ENCODE data around the gene RIMBP2.
"Not testable (repeated sequence)": the region's sequence is repeated elsewhere in the genome, so short reads cannot be mapped to it uniquely, and the experiment has no call there.

The RIMBP2 gene

GRCh38 chr12:130715998-130716968, at the start of gene RIMBP2:
Gene RIMBP2 (minus strand): TSS chr12:130716299. CDS start chr12:130479013, 237,286 bp downstream.
- peaks cover 56% of the 10 kb centered on the region for H3K27me3 ChIP-seq (ENCODE audit: control insufficient read depth, insufficient read depth, low read length)
- H3K4me3 ChIP-seq (ENCODE audit: low read depth, low read length) = peak within 1 kb of the TSS; percentile 92
- H3K9ac ChIP-seq (ENCODE audit: low read depth, low read length) = no peak within 1 kb of the TSS
- H3K9me3 ChIP-seq (ENCODE audit: control insufficient read depth, insufficient read depth, low read length) = no peaks in the 10 kb centered on the region
- peaks cover 4% of the 10 kb centered on the region for H3K4me1 ChIP-seq (ENCODE audit: control insufficient read depth, insufficient read depth, low read length)
- no peaks in the 10 kb centered on the region for H3K36me3 ChIP-seq (ENCODE audit: control insufficient read depth, insufficient read depth, low read length)

DNA sequence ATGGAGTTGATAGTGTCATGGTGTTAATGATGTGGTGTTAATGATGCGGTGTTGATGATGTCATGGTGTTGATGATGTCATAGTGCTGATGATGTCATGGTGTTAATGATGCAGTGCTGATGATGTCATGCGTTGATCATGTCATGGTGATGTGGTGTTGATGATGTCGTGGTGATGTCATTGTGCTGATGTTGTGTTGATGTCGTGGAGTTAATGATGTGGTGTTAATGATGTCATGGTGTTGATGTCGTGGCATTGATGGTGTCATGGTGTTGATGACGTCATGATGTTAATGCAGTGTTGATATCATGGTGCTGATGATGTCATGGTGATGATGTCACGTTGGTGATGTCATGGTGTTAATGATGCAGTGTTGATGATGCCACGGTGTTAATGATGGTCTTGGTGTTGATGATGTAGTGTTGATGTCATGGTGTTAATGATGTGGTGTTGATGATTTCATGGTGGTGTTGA, 49.1 kb upstream of the RIMBP2 start:
- H3K4me3 ChIP-seq (ENCODE audit: low read depth, low read length) = no peak overlapping the region
- no peaks in the 10 kb centered on the region for H3K4me1 ChIP-seq (ENCODE audit: control insufficient read depth, insufficient read depth, low read length)
- no peaks in the 10 kb centered on the region for H3K27me3 ChIP-seq (ENCODE audit: control insufficient read depth, insufficient read depth, low read length)
- no peaks in the 10 kb centered on the region for H3K9me3 ChIP-seq (ENCODE audit: control insufficient read depth, insufficient read depth, low read length)
- H3K36me3 ChIP-seq (ENCODE audit: control insufficient read depth, insufficient read depth, low read length) = no peaks in the 10 kb centered on the region
- no peak overlapping the region for H3K9ac ChIP-seq (ENCODE audit: low read depth, low read length)

GRCh38 chr12:130764475-130765185, 48.5 kb upstream of the RIMBP2 start:
- no peaks in the 10 kb centered on the region for H3K4me1 ChIP-seq (ENCODE audit: control insufficient read depth, insufficient read depth, low read length)
- no peaks in the 10 kb centered on the region for H3K27me3 ChIP-seq (ENCODE audit: control insufficient read depth, insufficient read depth, low read length)
- no peaks in the 10 kb centered on the region for H3K9me3 ChIP-seq (ENCODE audit: control insufficient read depth, insufficient read depth, low read length)
- no peaks in the 10 kb centered on the region for H3K36me3 ChIP-seq (ENCODE audit: control insufficient read depth, insufficient read depth, low read length)
- no peak overlapping the region for H3K4me3 ChIP-seq (ENCODE audit: low read depth, low read length)
- no peak overlapping the region for H3K9ac ChIP-seq (ENCODE audit: low read depth, low read length)

GRCh38 chr12:130764073-130764472, 48.0 kb upstream of the RIMBP2 start:
- Histone ChIP-seq H3K4me3 (ENCODE audit: low read depth, low read length) (no peak overlapping the region), H3K9ac (ENCODE audit: low read depth, low read length) (no peak overlapping the region), H3K27me3 (ENCODE audit: control insufficient read depth, insufficient read depth, low read length) (no peaks in the 10 kb centered on the region), H3K36me3 (ENCODE audit: control insufficient read depth, insufficient read depth, low read length) (no peaks in the 10 kb centered on the region), H3K4me1 (ENCODE audit: control insufficient read depth, insufficient read depth, low read length) (no peaks in the 10 kb centered on the region), H3K9me3 (ENCODE audit: control insufficient read depth, insufficient read depth, low read length) (no peaks in the 10 kb centered on the region)

DNA sequence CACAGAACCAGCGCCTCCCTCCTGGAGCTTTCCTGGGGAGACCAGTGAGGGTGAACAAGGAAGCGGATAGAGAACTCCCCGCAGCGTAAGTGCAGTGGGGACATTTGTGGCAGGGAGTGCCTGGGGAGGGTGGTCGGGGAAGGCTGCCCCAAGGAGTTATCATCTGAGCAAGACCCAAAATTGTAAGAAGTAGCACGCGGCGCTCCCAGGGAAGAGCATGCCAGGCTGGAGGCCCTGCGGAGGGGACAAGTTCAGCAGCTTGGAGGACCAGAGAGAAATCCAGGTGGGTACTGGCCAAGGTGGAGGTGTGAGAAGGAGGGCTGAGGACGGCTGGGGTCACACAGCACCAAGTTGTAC, 46.2 kb upstream of the RIMBP2 start:
- no peaks in the 10 kb centered on the region for H3K4me1 ChIP-seq (ENCODE audit: control insufficient read depth, insufficient read depth, low read length)
- no peaks in the 10 kb centered on the region for H3K36me3 ChIP-seq (ENCODE audit: control insufficient read depth, insufficient read depth, low read length)
- H3K4me3 ChIP-seq (ENCODE audit: low read depth, low read length) = no peak overlapping the region
- no peaks in the 10 kb centered on the region for H3K27me3 ChIP-seq (ENCODE audit: control insufficient read depth, insufficient read depth, low read length)
- H3K9me3 ChIP-seq (ENCODE audit: control insufficient read depth, insufficient read depth, low read length) = no peaks in the 10 kb centered on the region
- H3K9ac ChIP-seq (ENCODE audit: low read depth, low read length) = no peak overlapping the region

GRCh38 chr12:130761537-130762318, 45.6 kb upstream of the RIMBP2 start:
- Histone ChIP-seq H3K36me3 (ENCODE audit: control insufficient read depth, insufficient read depth, low read length) (no peaks in the 10 kb centered on the region), H3K27me3 (ENCODE audit: control insufficient read depth, insufficient read depth, low read length) (no peaks in the 10 kb centered on the region), H3K4me1 (ENCODE audit: control insufficient read depth, insufficient read depth, low read length) (no peaks in the 10 kb centered on the region), H3K9ac (ENCODE audit: low read depth, low read length) (no peak overlapping the region), H3K4me3 (ENCODE audit: low read depth, low read length) (no peak overlapping the region), H3K9me3 (ENCODE audit: control insufficient read depth, insufficient read depth, low read length) (no peaks in the 10 kb centered on the region)

- no peak overlapping the region for H3K4me3 ChIP-seq (ENCODE audit: low read depth, low read length)
- no peak overlapping the region for H3K9ac ChIP-seq (ENCODE audit: low read depth, low read length)
- no peaks in the 10 kb centered on the region for H3K27me3 ChIP-seq (ENCODE audit: control insufficient read depth, insufficient read depth, low read length)
- no peaks in the 10 kb centered on the region for H3K36me3 ChIP-seq (ENCODE audit: control insufficient read depth, insufficient read depth, low read length)
- H3K9me3 ChIP-seq (ENCODE audit: control insufficient read depth, insufficient read depth, low read length) = no peaks in the 10 kb centered on the region
- no peaks in the 10 kb centered on the region for H3K4me1 ChIP-seq (ENCODE audit: control insufficient read depth, insufficient read depth, low read length)
Measured at GRCh38 chr12:130754234-130754901, 38.3 kb upstream of the RIMBP2 start.

- Histone ChIP-seq H3K36me3 (ENCODE audit: control insufficient read depth, insufficient read depth, low read length) (no peaks in the 10 kb centered on the region), H3K4me1 (ENCODE audit: control insufficient read depth, insufficient read depth, low read length) (no peaks in the 10 kb centered on the region), H3K9ac (ENCODE audit: low read depth, low read length) (no peak overlapping the region), H3K9me3 (ENCODE audit: control insufficient read depth, insufficient read depth, low read length) (no peaks in the 10 kb centered on the region), H3K4me3 (ENCODE audit: low read depth, low read length) (no peak overlapping the region), H3K27me3 (ENCODE audit: control insufficient read depth, insufficient read depth, low read length) (no peaks in the 10 kb centered on the region)
Measured at GRCh38 chr12:130752692-130753230, 36.7 kb upstream of the RIMBP2 start.

DNA sequence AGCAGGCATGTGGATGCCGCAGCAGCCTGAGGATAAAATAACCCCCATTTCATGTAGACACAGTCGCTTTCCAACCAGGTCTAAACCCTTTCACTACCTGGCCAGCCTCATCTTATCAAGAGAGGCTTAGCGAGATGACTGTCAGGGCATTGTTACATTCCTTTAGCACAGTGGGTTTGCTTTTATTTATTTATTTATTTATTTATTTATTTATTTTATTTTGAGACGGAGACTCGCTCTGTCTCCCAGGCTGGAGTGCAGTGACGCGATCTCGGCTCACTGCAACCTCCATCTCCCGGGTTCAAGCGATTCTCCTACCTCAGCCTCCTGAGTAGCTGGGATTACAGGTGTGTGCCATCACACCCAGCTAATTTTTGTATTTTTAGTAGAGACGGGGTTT, 35.9 kb upstream of the RIMBP2 start:
- not testable (repeated sequence) for H3K27me3 ChIP-seq (ENCODE audit: control insufficient read depth, insufficient read depth, low read length); H3K4me1 ChIP-seq (ENCODE audit: control insufficient read depth, insufficient read depth, low read length); H3K9me3 ChIP-seq (ENCODE audit: control insufficient read depth, insufficient read depth, low read length); H3K9ac ChIP-seq (ENCODE audit: low read depth, low read length); H3K36me3 ChIP-seq (ENCODE audit: control insufficient read depth, insufficient read depth, low read length); H3K4me3 ChIP-seq (ENCODE audit: low read depth, low read length)

DNA sequence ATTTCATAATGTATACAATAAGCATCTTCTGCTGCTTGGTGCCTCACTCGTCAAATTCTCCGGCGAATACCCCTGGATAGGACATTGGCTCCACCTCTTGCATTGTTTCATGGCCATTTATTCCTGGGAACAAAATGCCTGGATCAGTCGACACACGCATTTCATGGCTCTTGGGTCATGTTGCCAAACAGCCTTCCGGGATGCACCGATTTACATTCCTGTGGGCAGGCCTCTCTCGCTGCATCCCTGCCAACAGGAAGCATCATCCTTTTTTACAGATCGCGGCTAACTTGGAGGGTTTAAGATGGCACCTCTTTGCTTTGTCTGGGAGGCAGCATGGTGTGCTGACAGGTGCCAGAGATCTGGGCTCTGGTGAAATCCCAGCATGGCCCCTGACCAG, 32.7 kb upstream of the RIMBP2 start:
- Histone ChIP-seq H3K4me3 (ENCODE audit: low read depth, low read length) (no peak overlapping the region), H3K27me3 (ENCODE audit: control insufficient read depth, insufficient read depth, low read length) (no peaks in the 10 kb centered on the region)

More for the DNA sequence above, 32.7 kb upstream of the RIMBP2 start:
- Histone ChIP-seq H3K9me3 (ENCODE audit: control insufficient read depth, insufficient read depth, low read length) (no peaks in the 10 kb centered on the region), H3K9ac (ENCODE audit: low read depth, low read length) (no peak overlapping the region), H3K4me1 (ENCODE audit: control insufficient read depth, insufficient read depth, low read length) (no peaks in the 10 kb centered on the region), H3K36me3 (ENCODE audit: control insufficient read depth, insufficient read depth, low read length) (no peaks in the 10 kb centered on the region)
